Measurements from ENCODE around the gene OR8D4. TPM values are rescaled to one million over a fixed set of nuclear protein-coding genes. Genes with fewer than 3 reads are reported as not detected.

The OR8D4 gene
- total RNA-seq, 2 donors from 2014 or later = 0.64 to 1.3 TPM

DNA sequence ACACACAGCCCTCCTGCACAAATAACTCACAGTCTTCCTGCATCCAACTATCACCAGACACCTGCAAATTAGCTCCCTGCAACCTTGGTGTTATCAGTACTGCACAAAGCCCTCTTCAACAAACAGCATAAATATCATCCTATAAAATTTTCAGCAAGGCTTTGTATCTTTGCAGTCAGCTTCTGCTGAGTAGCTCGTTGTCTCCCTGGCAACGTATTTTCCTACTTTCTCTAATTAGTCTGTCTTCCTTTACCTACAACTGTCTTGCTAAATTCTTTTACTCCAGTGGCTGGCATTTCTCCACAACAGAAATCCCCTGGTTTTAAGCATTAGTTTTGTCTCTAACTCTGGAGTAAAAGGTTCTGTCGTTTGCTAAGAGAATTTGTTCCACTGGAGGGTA lies 3.9 kb downstream of the OR8D4 start:
- H3K36me3 ChIP-seq = no peaks in the 10 kb centered on the region
- H3K9me3 ChIP-seq = no peaks in the 10 kb centered on the region
- H3K27ac ChIP-seq = no peak overlapping the region
- no peak overlapping the region for H3K4me3 ChIP-seq
- TF ChIP-seq CTCF (IDR thresholded peaks at IDR 0.05) = no peak
- no peak overlapping the region for H3K9ac ChIP-seq (ENCODE audit: low read depth in 2 of 2, low read length in 2 of 2)
- DNase-seq = no peak
- no peaks in the 10 kb centered on the region for H3K4me1 ChIP-seq
- intact Hi-C loops (cut with DNase I) = no loop called here
- no peaks in the 10 kb centered on the region for H3K27me3 ChIP-seq

DNA sequence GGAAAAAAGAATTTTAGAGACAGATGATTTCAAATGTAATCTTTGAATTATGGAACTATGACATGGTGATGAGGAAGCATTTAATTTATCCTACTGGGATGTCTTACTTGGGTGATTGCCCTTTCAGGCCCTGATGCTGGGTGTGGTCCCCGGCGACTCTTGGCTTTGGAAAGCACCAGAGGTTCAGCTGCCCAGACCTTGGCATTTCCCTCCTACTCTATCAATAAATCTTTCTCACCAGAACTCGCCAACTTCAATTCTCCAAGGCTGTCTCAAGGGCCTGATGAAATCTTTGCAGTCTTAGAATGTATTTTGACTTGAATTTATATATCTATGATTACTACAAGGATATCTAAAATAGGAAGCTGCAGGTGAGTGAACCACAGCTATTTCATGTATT lies 19.0 kb downstream of the OR8D4 start:
- no peak for DNase-seq
- Histone ChIP-seq H3K4me3 (no peak overlapping the region), H3K36me3 (no peaks in the 10 kb centered on the region), H3K4me1 (no peaks in the 10 kb centered on the region), H3K9me3 (no peaks in the 10 kb centered on the region), H3K9ac (ENCODE audit: low read depth in 2 of 2, low read length in 2 of 2) (no peak overlapping the region), H3K27me3 (no peaks in the 10 kb centered on the region), H3K27ac (no peak overlapping the region)
- intact Hi-C loops (cut with DNase I) = no loop called here
- TF ChIP-seq CTCF (IDR thresholded peaks at IDR 0.05) = no peak

DNA sequence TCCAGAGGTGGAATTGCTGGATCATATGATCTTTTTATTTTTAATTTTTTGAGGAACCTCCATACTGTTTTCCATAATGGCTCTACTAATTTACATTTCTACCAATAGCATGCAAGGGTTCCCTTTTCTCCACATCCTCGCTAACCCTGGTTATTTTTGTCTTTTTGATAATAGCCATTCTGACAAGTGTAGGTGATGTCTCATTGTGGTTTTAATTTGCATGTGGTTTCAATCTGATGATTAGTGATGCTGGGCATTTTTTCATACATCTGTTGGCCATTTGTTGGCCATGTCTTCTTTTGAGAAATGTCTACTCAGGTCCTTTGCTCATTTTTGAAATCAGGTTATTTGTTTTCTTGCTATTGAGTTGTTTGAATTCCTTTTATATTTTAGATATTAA lies 22.1 kb downstream of the OR8D4 start:
- H3K27me3 ChIP-seq = no peaks in the 10 kb centered on the region
- no peak overlapping the region for H3K27ac ChIP-seq
- H3K9me3 ChIP-seq = no peaks in the 10 kb centered on the region
- H3K4me3 ChIP-seq = no peak overlapping the region
- DNase-seq = no peak
- no peak for TF ChIP-seq CTCF (IDR thresholded peaks at IDR 0.05)
- H3K4me1 ChIP-seq = no peaks in the 10 kb centered on the region
- intact Hi-C loops (cut with DNase I) = no loop called here
- H3K9ac ChIP-seq (ENCODE audit: low read depth in 2 of 2, low read length in 2 of 2) = no peak overlapping the region
- H3K36me3 ChIP-seq = no peaks in the 10 kb centered on the region

- H3K9ac ChIP-seq (ENCODE audit: low read depth in 2 of 2, low read length in 2 of 2) = no peak within 1 kb of the TSS
- TF ChIP-seq CTCF (IDR thresholded peaks at IDR 0.05) = no peak
- no peak for DNase-seq
- intact Hi-C loops (cut with DNase I) = no loop called here
- H3K4me1 ChIP-seq = no peaks in the 10 kb centered on the region
- H3K27me3 ChIP-seq = no peaks in the 10 kb centered on the region
- H3K27ac ChIP-seq = no peak within 1 kb of the TSS
- no peaks in the 10 kb centered on the region for H3K36me3 ChIP-seq
- H3K9me3 ChIP-seq = no peaks in the 10 kb centered on the region
- no peak within 1 kb of the TSS for H3K4me3 ChIP-seq
Observed at GRCh38 chr11:123939317-123939716, 37.4 kb downstream of the OR8D4 start, which contains the start of gene OR4D5. TSS of gene OR4D5 (plus strand) at chr11:123939617. CDS start at chr11:123939617, 0 bp downstream.

DNA sequence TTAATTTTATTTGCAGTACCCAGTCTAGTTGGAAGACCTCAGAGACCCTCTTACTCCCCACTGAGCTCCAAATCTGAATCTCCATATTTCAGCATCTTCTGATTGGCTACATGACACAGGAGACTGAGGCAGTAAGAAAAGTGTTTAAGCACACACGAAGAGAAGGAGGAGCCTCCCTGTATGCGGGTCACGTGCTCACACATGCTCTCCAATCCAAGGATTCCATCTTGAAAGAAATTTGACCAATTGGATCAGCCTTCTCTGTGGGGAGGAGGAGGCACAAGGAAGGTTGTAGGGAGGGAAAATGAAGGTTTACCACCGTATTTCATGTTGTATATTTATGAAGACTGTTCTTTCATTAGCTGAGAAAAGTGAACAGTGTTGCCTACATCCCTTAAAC lies 40.4 kb downstream of the OR8D4 start:
- H3K36me3 ChIP-seq = no peaks in the 10 kb centered on the region
- no peaks in the 10 kb centered on the region for H3K27me3 ChIP-seq
- H3K4me1 ChIP-seq = no peaks in the 10 kb centered on the region
- no peak overlapping the region for H3K27ac ChIP-seq
- no peak overlapping the region for H3K4me3 ChIP-seq
- H3K9me3 ChIP-seq = no peaks in the 10 kb centered on the region
- intact Hi-C loops (cut with DNase I) = no loop called here
- H3K9ac ChIP-seq (ENCODE audit: low read depth in 2 of 2, low read length in 2 of 2) = no peak overlapping the region
- TF ChIP-seq CTCF (IDR thresholded peaks at IDR 0.05) = no peak
- DNase-seq = no peak

DNA sequence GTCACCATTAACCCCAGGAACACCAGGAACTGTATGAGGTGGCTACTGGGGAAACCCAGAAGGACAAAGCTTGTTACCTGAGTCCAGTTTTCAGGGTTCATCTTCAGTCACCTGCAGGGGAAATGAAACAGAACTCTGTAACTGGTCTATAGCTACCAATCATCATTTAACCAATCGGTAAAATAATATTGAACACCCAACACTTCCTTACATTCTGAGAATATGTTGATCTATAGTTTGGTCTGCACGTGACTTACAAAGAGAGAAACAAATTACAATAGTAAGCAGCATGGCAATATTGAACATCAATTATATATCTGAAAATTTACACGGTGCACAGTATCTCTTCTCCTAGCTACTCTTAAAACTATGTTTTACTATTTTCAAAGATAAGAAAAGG lies 41.8 kb downstream of the OR8D4 start, which contains the start of gene OR6T1:
TSS of gene OR6T1 (minus strand) at position 101 of the 400 bp plus-strand sequence. CDS start at position 101, 0 bp downstream.
- H3K27me3 ChIP-seq = no peaks in the 10 kb centered on the region
- no peak within 1 kb of the TSS for H3K27ac ChIP-seq
- no peak for DNase-seq
- no peak for TF ChIP-seq CTCF (IDR thresholded peaks at IDR 0.05)
- no peaks in the 10 kb centered on the region for H3K36me3 ChIP-seq
- intact Hi-C loops (cut with DNase I) = no loop called here
- no peak within 1 kb of the TSS for H3K9ac ChIP-seq (ENCODE audit: low read depth in 2 of 2, low read length in 2 of 2)
- H3K4me1 ChIP-seq = no peaks in the 10 kb centered on the region
- H3K9me3 ChIP-seq = no peaks in the 10 kb centered on the region
- no peak within 1 kb of the TSS for H3K4me3 ChIP-seq
